GM19240 (cell line): Measurements from ENCODE around the gene USE1.
"Not testable (repeated sequence)": the region's sequence is repeated elsewhere in the genome, so short reads cannot be mapped to it uniquely, and the experiment has no call there.

Experiments
- DNase-seq: peaks from one replicate; pipeline ENCODE4 v3.0.0; 2011; ENCODE audit warnings: low spot score; ENCODE audit not compliant: insufficient read length

Gene USE1

GRCh38 chr19:17215127-17215971 lies at the start of gene USE1:
TSS of gene USE1 (plus strand) at chr19:17215357. CDS start at chr19:17215406, 49 bp downstream.
- DNase-seq, result peak; percentile 95

DNA sequence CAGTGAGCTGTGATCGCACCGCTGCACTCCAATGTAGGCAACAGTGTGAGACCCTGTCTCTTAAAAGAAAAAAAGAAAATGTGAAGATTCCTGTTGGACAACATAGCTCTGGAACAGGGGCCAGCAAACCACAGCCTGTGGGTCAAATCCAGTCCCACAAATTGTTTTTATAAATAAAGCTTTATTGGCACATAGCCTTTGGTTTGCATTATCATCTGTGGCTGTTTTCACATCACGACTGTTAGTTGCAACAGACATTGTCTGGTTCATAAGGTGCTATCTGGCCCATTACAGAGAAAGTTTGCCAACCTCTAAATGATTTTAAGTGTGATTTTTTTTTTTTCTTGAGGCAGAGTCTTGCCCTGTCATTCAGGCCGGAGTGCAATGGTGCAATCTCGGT lies 49.4 kb upstream of the USE1 start:
- no peak for DNase-seq

DNA sequence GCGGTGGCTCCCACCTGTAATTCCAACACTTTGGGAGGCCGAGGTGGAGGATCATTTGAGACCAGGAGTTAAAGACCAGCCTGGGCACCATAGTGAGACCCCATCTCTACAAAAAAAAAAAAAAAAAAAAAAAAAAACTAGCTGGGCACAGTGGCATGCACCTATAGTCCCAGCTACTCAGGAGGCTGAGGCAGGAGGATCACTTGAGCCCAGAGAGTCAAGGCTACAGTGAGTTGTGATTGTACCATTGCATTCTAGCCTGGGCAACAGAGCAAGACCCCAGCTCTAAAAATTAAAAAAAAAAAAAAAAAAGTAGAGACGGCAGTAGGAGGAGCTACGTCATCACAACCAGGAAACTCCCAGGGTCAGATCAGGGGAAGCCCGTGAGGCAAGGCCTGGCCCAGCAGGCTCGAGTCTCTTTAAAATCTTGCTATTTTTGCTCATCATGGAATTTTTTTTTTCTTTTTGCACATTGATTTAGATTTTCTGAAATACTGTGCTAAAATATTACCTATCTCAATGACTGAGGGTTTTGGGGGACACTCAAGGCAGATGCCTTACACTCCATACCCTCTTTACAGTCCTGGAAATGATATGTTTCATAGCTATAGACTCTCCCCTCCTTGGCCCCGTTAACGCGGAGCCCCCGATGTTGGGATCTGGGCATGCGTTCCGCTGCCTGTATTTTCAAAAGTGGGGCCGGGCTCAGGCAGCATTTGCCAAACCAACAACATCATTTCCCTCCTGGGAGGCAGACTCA lies 44.4 kb upstream of the USE1 start:
- DNase-seq, result peak; percentile 65

- no peak for DNase-seq
Measured at GRCh38 chr19:17171874-17172273, 43.3 kb upstream of the USE1 start.

DNA sequence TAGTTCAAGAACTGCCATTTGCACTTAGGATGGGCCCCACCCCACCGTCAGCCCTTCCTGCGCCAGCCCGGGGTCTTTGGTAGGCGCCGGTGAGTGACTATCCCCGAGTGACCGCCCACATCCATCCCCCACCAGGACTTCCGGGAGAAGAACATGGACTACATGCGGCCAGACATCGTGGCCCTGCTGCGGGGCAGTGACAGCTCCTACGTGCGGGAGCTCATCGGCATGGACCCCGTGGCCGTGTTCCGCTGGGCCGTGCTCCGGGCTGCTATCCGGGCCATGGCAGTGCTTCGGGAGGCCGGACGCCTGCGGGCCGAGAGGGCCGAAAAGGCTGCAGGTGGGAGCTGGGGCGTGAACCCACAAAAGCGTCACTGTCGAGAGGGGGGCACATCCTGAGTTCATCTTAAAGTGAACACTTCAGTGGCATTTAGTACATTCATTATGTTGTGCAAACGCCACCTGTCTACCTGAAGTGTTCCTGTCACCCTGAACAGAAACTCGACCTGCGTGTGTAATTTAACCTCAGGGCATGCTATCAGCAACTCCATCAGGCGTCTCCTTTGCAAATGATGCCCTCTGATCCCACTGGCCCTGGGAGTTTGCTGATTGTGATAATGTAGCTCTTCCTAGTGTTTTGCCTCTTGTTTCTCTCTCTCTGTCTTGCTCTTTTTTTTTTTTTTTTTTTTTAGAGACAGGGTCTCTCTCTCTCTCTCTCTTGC lies 42.4 kb upstream of the USE1 start:
- no peak for DNase-seq

DNA sequence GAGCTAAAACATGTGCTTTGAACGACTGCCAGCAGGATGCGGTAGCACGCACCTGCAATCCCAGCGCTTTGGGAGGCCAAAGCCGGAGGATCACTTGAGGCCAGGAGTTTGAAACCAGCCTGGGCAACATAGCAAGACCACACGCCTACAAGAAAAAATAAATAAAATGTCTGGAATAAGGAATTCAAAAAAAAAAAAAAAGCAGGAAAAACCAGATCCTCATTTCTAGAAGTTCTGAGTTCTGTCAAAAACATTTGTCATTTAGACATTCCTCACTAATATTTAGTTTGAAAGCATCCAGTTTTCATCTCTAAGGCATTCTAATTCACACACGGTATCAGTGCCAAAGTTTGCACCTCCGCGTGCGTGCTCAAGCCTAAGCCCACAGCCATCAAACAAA lies 36.9 kb upstream of the USE1 start:
- no peak for DNase-seq

DNA sequence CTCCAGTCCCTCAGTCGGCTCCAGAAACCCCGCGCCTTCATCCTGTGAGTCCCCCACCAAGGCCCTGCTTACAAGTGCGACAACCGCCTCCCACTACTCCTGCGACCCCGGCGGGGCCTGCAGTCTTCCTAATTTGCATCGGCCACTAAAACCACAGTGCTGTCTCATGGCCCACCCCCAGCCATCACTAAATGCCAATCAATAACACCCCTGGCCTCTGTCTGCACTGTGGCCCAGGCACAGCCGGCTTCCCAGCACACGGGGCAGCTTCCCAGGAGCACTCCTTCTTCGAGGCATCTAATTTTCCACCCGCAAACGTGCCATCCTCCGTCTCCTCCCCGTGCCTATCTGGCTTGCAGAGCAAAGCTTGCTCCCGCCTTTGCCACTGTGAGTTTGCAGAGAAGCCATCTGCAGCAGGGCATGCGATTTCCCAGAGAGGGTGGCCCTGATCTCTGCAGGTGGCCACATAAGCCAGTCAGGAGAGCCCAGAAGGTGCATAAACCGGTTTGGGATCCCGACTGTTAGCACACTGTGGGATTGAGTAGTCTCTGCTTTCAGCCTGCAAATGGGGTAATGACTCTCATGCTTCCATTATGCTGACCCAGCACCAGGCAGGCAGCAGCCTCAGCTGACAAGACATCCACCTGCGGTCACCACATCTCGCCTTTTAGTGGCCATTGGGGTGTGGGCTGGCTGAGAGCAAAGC lies 34.0 kb upstream of the USE1 start:
- DNase-seq, result no peak

GRCh38 chr19:17183271-17183761 lies 31.8 kb upstream of the USE1 start:
- DNase-seq, result no peak

GRCh38 chr19:17183858-17184321 lies 31.3 kb upstream of the USE1 start:
- DNase-seq, result no peak

DNA sequence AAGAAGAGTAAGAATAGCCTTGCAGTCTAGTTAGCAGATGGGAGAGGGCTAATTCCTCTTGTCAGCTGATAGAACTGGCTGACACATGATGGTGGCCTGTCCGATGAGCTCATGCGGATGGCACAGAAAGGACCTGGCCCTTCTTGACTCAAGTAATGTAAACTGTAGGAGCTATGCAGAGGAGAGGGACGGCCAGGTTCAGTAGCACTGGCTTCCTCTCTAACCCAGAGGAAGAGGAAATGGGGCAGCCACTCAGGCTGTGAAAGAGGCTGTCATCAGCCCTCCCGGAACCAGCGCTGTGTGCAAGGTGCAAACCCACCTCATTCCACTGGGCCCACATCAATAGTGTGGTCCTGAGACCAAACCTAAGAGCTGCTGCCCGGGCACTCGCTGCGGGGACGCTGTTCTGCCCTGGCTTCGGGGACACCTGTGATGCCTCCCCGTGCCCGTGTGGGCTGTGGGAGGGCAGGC lies 30.8 kb upstream of the USE1 start:
- no peak for DNase-seq

DNA sequence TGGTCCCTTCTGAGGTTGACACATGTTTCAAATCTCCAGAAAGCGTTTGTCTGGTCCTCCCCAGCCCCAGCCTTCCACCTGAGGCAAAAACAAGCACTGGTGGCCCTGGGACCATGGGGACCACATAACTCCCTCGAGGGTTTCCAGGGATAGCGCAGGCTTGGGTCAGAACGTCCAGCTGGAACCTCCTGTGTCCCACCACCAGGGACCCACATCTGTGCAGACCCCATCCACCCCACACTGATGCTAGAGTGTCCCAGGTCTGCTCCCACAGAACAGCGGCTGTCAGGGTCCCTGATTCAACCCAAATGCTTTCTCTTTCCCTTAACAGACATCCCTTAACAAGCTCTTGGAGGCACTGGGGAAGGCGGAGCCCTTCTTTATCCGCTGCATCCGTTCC lies 29.6 kb upstream of the USE1 start:
- no peak for DNase-seq

- not testable (repeated sequence) for DNase-seq
Measured at GRCh38 chr19:17191736-17192135, 23.4 kb upstream of the USE1 start.

GRCh38 chr19:17192751-17193150 lies 22.4 kb upstream of the USE1 start:
- DNase-seq, result no peak

- DNase-seq, result no peak
Measured at GRCh38 chr19:17194608-17195007, 20.5 kb upstream of the USE1 start.

DNA sequence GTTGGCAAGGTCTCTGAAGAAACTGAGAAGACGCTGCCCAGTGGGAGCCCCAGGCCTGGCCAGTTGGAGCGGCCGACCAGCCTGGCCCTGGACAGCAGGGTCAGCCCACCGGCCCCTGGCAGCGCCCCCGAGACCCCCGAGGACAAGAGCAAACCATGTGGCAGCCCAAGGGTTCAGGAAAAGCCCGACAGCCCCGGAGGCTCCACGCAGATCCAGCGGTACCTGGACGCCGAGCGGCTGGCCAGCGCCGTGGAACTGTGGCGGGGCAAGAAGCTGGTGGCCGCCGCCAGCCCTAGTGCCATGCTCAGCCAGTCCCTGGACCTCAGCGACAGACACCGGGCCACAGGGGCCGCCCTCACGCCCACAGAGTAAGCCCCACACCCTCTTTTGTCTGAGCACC lies 20.1 kb upstream of the USE1 start:
- no peak for DNase-seq

DNA sequence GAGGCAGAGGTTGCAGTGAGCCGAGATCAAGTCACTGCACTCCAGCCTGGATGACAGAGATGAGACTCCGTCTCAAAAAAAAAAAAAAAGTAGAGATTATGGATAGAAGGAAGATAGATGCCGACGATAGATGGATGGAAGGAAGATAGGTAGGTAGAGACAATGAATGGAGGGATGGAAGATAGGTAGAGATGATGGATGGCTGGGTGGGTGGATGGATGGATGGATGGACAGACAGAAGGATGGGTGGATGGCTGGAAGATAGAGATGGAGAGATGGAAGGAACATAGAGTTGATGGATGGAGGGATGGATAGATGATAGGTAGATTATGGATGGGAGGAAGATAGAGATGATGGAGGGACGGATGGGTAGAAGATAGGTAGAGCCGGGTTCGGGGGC lies 18.5 kb upstream of the USE1 start:
- no peak for DNase-seq

DNA sequence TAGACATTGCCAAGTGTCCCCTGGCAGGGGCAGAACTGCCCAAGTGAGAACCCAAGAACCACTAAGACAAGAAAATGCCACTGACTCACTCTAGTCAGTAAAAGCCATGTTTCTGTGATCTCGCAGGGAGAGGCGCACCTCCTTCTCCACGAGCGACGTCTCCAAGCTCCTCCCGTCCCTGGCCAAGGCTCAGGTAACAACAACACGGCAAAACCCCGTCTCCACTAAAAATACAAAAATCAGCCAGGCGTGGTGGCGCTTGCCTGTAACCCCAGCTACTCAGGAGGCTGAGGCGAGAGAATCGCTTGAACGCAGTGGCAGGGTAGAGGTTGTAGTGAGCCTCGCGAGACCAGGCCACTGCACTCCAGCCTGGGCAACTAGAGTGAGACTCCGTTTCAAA lies 17.5 kb upstream of the USE1 start:
- DNase-seq, result no peak

DNA sequence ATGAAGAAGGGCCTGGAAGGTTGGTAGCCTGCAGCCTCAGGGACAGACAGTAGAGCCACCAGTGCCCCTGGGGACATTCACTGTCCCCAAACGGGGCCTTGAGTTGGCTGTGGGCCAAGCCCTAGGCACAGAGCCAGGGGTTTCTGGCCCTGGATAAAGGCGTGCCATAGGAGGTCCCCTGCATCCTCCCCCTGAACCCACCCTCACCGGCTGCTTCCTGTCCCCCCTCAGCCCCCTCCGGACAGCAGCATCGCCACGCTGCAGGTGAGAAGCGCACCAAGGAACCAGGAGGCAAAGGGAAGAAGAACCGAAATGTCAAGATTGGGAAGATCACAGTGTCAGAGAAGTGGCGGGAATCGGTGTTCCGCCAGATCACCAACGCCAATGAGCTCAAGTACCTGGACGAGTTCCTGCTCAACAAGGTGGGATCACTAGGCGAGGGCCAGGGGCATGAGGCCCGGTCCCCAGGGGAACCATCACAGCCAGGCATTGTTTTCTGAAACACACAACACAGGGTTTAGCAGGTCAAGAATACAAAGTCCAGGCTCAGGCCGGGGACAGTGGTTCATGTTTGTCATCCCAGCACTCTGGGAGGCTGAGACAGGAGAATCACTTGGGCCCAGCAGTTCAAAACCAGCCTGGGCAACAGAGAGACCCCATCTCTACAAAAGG lies 14.6 kb upstream of the USE1 start:
- DNase-seq, result no peak

DNA sequence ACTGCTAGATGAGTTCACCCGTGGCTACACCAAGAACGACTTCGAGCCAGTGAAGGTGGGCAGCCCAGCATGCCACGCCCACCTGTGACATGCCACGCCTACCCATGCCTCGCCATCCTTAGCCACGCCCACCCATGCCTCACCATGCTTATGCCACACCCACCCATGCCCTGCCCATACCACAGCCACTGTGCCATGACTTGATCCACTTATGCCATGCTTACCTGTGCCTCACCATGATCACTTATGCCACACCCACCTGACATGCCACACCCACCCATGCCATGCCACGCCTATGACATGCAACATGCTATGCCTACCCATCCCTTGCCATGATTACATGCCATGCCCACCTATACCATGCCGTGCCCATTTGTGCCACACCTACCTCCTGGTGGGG lies 12.9 kb upstream of the USE1 start:
- DNase-seq, result no peak

GRCh38 chr19:17202713-17203112 lies 12.4 kb upstream of the USE1 start:
- no peak for DNase-seq
